GM19438 (cell line): ENCODE results near the gene GPR146.

Source experiments
- ATAC-seq: cut with Tn5 transposase; IDR thresholded peaks from one replicate; pipeline ENCODE4 v1.9.1; 2021; ENCODE audit warnings: low read depth; ENCODE audit not compliant: unreplicated experiment

GPR146 gene

DNA sequence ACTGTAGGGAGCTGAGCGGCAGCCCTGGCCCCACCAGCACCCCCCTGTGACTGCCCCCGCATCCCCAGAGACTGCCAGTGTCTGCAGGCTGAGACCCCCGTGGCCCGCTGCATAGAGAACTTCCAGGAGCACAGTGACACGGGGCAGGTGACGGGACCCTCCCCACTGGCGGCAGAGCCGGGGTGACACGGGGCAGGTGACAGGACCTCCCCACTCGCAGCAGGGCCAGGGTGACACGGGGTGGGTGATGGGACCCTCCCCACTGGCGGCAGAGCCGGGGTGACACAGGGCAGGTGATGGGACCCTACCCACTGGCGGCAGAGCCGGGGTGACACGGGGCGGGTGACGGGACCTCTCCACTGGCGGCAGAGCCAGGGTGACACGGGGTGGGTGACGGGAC is 45.9 kb downstream of the GPR146 start:
- no peak for ATAC-seq

DNA sequence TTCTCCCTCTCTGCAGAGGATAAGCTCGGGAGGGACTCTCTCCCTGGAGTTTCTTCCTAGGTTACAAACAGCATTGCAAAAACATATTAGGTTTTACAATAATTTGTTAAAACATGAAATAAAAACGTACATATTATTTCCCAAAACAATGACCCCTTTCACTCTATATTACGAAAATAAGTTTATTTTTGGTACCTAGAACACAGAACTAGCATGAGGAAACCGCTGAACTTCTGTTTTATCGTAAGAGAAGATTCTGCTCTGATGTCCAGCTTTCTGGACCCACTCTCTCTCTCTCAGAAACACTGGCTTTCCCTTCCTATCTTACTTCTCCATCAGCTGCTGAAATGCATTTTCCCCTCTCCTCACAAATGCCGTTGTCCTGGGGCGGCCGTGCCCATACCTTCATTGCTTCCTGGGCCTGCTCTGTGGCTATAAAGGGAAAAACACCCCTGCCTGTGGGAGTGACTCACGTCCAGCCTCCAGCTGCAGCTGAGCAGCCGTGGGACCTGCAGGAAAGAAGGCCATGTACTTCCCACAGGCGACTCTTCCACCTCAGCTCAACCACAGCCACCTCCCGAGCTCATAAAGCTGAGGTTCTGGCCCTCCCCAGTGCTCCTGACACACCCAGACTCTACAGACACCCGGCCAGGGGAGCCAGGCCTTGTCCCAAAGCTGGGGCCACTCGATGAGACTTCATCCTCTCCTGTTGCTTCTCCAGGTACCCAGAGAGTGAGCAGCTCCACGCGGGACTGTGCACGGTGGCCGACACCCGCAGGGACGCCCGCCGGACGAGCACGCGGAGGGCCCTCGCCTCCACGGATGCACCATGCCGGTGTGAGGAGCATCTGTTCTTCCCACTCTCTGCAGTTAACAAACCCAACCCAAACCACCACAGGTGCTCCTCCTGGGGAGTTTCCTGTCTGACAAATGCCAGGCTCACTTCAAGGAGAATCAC is 46.6 kb downstream of the GPR146 start:
- ATAC-seq, result no peak

DNA sequence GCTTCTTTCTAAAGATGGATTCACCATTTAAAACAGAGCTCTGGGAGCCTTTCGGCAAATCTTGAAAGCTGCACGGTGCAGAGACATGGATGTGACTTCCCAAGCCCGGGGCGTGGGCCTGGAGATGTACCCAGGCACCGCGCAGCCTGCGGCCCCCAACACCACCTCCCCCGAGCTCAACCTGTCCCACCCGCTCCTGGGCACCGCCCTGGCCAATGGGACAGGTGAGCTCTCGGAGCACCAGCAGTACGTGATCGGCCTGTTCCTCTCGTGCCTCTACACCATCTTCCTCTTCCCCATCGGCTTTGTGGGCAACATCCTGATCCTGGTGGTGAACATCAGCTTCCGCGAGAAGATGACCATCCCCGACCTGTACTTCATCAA is 47.3 kb downstream of the GPR146 start:
- no peak for ATAC-seq

DNA sequence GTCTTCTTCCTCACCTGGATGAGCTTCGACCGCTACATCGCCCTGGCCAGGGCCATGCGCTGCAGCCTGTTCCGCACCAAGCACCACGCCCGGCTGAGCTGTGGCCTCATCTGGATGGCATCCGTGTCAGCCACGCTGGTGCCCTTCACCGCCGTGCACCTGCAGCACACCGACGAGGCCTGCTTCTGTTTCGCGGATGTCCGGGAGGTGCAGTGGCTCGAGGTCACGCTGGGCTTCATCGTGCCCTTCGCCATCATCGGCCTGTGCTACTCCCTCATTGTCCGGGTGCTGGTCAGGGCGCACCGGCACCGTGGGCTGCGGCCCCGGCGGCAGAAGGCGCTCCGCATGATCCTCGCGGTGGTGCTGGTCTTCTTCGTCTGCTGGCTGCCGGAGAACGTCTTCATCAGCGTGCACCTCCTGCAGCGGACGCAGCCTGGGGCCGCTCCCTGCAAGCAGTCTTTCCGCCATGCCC is 47.9 kb downstream of the GPR146 start:
- ATAC-seq, result no peak

DNA sequence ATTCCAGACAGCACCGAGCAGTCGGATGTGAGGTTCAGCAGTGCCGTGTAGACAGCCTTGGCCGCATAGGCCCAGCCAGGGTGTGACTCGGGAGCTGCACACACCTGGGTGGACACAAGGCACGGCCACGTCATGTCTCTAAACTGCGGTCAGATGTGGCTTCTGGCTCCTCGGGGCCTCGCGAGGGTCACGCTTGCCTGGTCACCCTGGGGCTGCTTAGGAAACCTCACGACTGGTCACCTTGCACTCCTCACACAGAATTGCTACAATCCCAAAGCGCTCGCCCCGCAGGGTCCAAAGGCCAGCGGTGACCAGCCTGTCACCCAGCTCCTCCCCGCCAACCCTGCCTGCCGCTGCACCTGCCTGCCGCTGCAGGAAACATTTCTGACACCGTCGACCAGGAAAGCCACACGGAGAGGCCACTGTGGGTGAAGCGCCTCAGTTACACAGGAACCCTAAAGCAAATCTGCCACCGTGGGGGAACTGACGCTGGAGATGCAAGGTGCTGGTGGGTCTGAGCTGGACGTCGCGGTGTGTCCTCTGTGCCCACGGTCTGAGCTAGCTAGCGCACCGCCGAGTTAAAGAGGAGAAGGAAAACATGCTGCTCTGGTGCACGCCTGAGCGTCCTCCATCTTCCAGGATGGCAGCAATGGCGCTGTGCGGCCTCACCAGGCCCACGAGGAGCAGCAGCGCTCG is 48.6 kb downstream of the GPR146 start:
- no peak for ATAC-seq

DNA sequence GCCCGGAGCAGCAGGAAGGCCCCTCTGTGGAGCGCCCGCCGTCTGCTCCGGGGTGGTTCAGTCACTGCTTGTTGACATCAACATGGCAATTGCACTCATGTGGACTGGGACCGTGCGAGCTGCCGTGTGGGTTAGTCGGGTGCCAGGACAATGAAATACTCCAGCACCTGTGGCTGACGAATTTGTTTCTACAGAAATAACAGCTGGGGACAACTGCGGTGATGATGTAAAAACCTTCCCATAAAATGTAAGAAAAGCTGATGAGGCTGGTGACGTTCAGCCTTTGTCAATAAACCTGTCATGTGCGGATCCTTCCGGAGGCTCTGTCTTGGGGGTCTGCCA is 49.1 kb downstream of the GPR146 start:
- no peak for ATAC-seq

DNA sequence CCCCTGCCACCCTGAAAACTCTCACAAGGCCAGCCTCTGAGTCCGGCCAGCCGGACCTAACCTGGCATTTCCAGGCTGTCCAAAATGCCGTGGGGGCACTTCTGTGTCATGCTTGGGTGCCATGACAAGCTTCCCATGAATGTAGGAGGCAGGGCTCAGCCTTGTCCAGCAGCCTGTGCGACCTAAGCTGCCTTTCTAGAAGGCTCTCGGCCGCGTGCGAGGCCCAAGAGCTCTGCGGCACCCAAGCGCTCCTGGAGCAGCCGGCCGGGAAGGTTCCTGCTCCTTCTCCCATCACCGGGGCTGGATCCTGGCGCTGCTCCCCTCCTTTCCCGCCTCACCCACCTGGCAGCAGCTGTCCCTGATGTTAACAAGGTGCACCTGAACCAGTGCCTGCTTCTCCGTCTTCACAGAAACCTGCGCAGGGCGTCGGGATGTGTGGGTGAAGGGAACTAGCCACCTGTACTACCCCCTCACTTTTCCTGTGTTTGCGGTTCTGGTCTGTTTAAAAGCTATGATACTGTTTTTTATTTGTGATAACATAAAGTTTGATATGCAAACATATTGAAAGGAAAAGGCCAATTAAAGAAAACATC is 49.7 kb downstream of the GPR146 start:
- ATAC-seq, result no peak

DNA sequence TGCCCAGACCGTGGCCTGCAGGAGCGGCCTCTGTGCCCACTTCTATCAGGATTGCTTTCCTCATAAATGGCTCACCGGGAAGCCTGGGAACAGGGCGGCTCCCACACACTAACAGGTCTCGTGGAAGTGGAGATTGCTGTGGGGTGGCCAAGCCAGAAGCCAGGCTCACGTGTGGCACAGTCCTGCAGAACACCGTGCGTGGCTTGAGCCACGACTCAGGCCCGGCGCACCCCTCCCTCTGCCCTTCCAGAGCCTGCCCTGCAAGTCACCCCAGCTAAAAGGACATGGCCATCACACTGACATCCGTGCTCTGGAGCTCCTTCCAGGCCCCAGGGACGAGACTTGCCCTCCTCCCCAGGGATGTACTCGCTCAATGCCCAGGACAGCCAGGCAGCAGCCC is 50.5 kb downstream of the GPR146 start:
- ATAC-seq, result no peak

DNA sequence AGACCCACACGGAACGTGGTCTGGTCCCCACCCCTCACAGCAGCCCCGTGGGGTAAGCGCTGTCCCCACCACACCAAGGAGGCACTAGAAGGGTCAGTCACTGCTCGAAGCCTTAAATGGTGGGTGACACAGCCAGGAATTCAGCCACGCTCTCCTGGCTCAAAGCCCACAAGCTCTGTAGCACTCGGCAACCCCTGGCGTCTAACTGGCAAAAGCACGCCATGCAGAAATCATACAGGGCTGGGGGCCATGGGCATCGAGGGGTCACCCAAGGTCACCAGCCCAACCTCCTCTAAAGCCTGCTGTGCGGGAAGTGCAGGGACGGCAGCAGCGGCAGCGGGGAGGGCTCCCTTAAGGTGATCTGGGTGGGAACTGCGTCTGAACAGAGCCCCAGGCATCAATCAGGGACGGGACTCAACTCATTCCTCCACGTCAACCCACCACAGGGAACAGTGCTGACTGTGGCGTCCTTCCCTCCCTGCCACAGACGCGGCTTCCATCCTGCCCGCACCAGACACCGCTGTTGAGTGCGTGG is 51.3 kb downstream of the GPR146 start:
- no peak for ATAC-seq

DNA sequence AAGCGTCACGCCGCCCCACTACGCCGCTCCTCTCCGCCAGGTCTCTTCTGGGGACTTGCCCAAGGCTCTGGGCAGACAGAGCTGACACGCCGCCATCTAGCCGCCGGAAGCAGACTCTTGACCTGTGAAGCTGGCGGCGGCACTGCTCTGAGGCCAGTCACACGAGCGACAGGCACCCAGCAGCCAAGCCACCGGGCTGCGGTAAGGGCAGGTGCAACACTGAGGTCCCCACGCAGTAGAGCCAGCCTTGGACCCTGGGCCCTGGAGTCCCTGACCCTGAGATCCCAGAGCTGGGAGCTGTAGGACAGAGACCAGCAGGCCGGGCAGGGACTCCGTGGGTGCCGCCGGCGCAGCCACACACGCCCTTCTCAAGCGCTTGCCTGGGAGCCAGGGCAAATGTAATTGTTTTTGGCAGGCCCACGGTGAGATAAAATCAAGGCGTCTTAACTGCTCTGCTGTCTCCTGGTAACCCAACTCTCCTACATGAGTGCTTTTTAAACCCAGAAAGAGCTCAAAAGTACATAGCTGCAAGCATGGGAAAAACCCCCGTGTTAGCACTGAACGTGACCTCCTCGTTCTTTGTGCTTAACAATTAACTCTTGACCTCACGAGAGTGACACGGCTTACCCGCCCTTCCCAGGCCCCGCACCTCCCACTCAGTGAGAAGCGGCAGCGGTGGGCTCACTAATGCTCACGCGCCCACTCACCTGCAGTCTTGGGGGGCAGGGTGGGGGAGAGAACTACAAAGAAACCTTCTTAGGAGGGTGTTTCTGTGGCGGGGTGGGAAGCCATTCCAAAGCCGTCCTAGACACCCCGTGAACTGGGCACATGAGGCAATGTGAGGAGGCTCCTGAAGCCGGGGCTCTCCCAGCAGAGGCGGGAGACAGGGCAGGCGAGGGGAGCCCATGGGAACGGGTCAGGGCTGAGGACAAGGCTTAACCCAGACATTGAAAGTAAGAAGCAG is 52.1 kb downstream of the GPR146 start:
- no peak for ATAC-seq

DNA sequence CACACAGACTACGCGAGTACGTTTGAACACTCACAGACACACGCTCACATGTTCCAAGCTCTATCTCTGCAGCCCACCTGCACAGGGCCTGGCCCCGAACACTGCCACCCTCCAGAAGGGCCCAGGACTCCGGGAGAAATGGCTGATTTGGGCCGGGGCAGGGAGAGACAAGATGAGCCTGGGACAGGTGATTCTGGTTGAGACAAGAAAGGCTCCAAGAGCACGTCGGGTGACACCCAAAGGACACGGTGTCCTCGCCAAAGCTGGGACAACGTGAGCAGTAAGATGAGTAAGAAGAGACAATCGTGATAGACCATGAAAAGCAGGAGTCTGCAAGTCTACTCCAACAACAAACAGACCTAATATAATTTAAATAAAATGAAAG is 52.8 kb downstream of the GPR146 start:
- no peak for ATAC-seq

DNA sequence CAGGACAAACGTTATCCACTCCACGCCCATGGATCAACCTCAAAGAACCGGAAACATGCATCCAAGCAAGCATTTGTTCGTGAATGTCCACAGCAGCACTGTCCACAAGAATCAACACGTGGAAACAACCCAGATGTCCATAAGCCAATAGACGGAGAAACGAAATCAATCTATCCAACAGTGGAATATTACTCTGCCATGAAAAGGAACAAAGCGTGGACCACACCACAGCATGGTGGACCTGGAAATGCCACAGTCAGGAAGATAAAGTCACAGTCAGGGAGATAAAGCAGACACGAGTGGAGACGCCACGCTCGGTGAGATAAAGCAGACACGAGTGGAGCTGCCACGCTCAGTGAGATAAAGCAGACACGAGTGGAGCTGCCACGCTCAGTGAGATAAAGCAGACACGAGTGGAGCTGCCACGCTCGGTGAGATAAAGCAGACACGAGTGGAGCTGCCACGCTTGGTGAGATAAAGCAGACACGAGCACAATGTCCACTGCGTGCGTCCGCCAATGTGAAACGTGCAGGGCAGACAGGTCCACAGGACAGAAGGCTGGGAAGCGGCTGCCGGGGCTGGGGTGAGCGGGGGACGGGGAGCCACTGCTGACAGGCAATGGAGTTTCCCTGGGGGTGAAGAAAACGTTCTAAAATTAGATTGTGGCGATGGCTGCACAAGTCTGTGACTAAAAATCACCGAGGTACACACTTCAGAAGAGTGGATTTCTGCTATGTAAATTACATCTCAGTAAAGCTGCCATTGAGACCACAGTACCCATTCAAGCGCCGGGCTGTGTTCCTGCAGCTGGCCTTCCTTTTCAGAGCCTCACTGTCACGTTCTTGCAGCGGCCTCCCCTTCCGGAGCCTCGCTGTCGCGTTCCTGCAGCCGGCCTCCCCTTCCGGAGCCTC is 54.2 kb downstream of the GPR146 start:
- no peak for ATAC-seq

DNA sequence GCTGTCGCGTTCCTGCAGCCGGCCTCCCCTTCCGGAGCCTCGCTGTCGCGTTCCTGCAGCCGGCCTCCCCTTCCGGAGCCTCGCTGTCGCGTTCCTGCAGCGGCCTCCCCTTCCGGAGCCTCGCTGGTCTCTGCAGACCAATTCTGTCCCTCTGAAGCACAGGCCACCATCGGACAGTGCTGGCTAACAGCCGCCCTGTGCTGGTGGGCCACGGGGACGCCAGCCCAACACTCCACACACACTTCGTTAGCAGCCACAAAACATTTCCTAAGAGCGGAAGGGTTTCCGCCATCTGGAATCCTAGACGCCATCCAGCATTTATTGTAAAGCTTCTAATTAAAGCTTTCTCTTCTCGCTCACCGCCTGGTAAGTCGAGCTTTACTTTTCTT is 54.8 kb downstream of the GPR146 start:
- ATAC-seq, result no peak

DNA sequence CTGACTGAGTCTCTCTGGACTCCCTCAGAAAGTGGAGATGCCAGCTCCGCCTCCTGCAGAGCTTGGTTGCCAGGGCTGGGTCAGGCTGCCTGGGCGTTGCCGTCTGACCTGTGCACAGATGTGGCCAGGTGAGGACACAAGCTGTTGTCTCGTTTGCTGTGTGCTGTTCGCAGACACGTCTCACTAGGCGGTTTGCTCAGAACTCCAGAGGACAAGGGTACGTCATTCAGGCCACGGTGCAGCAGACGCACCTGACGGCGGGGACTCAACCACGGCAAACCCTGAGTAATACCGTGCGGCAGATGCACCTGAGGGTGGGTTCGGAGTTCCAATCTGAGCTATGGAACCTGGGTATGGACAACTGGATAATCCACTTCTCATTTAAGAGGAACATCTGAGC is 55.3 kb downstream of the GPR146 start:
- no peak for ATAC-seq

DNA sequence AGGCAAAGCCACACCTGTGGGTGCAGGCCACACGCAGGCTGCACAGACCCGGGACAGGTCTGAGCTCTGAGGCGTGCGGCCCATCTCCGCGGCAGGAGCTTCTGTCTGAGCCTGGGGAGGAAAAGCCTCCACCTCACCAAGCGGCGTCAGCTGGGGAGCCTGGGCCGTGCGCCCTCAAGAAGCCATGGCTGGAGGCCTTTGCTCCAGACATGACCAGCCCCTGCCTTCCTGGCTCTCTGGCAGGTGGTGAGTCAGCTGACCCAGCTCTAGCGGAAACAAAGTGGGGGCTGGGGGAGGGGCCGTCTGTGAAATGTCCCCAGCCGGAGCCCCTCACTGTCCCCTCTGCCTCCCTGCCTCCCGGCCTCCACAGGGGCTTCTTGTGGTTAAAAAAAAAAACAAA is 56.0 kb downstream of the GPR146 start:
- ATAC-seq, result no peak

DNA sequence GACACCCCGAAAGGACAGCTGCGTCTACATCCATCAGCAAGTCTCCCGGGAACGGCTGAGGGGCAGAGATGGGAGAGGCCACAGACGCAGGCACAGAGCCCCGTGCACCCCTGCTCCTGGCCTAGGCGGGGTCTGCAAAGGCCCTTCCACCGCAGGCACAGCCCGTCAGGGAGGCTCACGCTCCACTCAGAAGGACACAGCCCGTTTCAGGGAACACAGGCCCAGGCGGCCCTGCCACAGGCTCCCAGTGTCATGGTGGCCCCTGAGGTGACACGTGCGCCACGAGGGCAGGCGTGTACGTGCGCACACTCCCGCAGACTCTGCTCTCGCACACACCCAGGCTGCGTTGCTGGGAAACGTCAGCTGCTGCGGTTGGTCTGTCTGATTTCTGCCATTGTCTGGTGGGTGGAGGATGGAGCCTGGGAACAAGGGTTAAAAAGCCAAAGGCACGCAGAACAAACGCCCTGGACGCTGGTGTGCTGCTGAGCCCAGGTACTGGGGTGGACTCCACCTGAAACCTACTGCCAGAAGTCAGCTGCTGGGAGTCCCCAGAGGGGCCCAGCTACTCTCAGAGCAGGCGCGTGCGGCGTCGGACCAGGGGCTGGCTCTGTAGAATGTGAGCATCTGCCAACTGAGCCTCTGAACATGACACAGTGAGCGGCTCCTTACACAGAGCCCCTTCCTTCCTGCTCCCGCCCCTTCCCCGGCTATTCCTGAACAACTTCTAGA is 56.7 kb downstream of the GPR146 start:
- ATAC-seq, result no peak

DNA sequence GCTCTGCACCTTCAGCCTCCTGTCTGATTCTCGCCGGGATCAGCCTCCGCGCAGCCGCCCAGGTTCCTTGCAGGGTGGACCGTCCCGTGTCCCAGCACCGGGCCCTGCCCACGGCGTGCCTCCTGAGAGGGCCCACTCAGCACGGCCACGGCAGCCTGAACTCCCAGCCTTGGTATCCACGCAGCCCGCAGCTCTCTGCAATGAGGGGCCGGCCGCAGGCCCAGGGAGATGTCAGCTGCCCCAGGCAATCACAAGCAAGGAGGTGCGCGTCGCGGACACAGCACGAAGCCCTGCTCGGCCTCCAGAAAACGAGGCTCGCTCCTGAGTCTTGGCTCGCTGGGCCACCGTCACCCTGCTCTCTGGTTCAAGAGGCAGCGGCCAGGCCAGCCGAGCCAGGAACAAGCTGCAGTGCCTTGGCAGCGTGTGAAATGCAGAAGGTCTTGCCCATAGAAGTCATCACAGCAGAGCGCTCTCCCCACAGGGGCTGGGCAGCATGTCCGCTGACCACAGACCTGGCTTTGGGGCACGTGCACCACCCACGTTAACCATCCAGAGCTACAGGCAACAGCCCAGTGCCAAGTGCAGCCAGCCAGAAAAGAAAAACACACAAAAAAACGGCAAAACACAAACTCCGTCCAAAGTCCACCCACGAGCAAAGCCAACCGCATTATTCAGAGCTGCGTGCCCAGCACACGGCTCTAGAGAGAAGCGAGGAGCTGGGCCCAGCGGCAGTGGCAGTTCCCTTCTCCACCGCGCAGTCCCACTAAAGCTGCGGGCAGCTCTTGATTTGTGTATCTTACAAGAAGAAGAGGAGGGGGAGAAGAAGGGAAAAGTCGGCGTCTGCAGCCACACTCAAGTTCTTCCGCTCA is 57.5 kb downstream of the GPR146 start:
- no peak for ATAC-seq
